Adrenal gland (tissue), 5 donors: Measurements from ENCODE around the gene STARD5.

ENCODE experiments used
- CTCF ChIP-seq, 6 experiments: fragments of 450-650 bp in 4 of 6; fragments of 200-600 bp in 2 of 6; sonication (generic) in 1 of 6; IDR thresholded peaks; 1 replicate in 5 of 6; 2 replicates in 1 of 6; pipeline versions ENCODE4 v1.5.1 to v1.8.0; 2016 to 2021; ENCODE audit warnings: antibody characterized with exemption in 6 of 6, mild to moderate bottlenecking in 2 of 6, moderate library complexity in 1 of 6
- POLR2A ChIP-seq, 2 donors: fragments of 450-650 bp; IDR thresholded peaks; one replicate each; pipeline ENCODE4 v1.6.1; 2017; ENCODE audit warnings: antibody characterized with exemption in 2 of 2, mild to moderate bottlenecking in 2 of 2, moderate library complexity in 1 of 2
- donor health status: DM: no; HTN: no; CAD: no.

- no peak for TF ChIP-seq CTCF (IDR thresholded peaks at IDR 0.05)
- TF ChIP-seq POLR2A (IDR thresholded peaks at IDR 0.05) = no peak
Observed at GRCh38 chr15:81302701-81303109, 21.2 kb downstream of the STARD5 start.
